Measurements from ENCODE around the gene RPS6KA2.

The RPS6KA2 gene

DNA sequence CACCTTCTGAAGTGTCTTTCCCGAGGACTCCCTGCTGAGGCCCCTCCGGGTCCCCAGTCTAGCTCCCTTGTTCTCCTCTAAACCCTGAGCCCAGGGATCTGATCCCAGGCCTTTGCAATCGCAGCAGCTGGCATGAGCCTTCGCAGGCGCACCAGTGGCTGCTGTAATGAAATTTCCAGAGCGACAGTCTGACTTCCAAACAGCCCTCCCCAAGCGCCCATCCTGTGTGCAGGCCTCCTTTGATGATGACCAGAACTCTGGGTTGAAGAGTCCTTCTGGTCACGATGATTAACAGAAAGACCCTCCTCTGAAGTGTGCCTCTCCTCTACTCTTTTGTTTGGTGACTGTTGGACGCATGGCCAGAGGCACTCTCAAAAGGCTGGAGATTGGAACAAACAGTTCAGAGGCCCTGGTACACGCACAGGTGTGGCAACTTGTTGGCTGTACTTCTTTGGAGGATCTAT, 155.2 kb downstream of the RPS6KA2 start:
- H3K4me3 Mint-ChIP-seq = no peak overlapping the region
- H3K36me3 Mint-ChIP-seq (ENCODE audit: low read depth) = no peaks in the 10 kb centered on the region
- H3K27me3 Mint-ChIP-seq (ENCODE audit: low read depth) = peaks cover 6% of the 10 kb centered on the region
- H3K27ac Mint-ChIP-seq = no peak overlapping the region
- no peaks in the 10 kb centered on the region for H3K9me3 Mint-ChIP-seq
- H3K4me1 Mint-ChIP-seq (ENCODE audit: low read depth) = no peaks in the 10 kb centered on the region

DNA sequence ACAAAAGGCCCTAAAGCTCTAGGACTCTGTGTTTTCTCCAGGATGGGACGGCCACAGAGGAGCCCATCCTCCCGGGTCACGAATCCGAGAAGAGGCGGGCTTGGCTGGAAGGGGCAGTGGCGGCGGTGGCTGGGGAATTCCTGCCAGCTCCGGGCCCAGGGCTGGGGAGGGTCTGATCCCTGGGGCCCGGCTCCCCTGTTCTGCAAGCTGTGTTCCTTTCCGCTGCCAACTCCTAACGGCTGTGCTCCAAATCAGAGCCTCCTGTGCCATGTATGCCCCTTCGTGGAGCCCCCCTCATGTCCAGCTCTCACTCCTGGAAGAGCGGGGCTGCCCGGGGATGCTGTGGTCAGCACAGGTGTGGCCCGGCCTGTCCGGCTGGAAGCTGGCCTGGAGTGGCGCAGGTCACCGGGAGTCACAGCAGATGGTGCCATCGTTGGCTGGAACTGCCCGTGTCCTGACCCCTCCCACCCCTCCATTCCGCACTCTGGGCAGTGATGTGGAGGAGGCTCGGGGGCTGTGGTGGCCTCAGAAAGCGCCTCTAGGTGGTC, 156.1 kb downstream of the RPS6KA2 start:
- no peak overlapping the region for H3K4me3 Mint-ChIP-seq
- H3K27ac Mint-ChIP-seq = no peak overlapping the region
- no peaks in the 10 kb centered on the region for H3K9me3 Mint-ChIP-seq

DNA sequence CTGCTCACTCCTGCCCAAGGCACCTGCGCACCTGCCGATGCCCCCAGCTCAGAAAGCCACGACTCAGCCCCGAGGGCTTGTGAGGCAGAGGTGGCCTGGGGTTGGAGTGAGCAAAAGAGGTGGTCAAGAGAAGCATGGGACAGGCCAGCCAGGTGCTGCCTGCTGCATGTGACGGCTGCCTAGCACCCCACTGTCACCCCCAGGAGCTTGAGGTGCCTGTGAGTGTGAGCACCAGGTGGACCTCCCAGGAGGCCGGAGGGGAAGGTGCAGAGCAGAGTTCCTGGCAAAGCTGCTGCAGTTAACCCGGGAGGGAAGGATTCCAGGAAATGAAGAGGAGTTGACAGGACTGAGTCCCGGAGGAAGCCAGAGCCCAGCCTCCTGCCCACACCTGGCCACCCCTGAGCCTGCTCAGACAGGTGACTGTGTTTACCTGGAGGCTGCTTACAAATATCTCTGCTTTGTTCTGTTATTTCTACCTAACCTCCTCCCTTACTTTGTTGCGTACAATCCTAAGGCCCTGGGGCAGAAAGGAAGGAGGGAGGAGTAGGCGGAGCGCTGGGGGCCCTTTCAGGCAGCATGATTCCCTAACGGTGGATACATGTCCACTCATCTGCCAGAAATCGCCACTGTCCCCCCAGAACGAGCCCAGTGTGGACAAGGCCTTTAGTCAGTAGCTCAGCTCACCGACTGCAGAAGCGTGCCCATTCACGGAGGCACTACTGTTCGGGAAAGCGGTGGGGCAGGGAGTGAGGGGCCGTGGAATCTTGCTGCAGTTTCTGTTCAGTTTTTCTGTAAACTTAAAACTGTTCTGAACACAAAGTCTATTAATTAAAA, 156.8 kb downstream of the RPS6KA2 start:
- no peaks in the 10 kb centered on the region for H3K4me1 Mint-ChIP-seq (ENCODE audit: low read depth)
- H3K36me3 Mint-ChIP-seq (ENCODE audit: low read depth) = no peaks in the 10 kb centered on the region
- no peak overlapping the region for H3K4me3 Mint-ChIP-seq
- H3K27ac Mint-ChIP-seq = no peak overlapping the region
- peaks cover 6% of the 10 kb centered on the region for H3K27me3 Mint-ChIP-seq (ENCODE audit: low read depth)
- no peaks in the 10 kb centered on the region for H3K9me3 Mint-ChIP-seq

More for the DNA sequence above, 156.1 kb downstream of the RPS6KA2 start:
- H3K4me1 Mint-ChIP-seq (ENCODE audit: low read depth) = no peaks in the 10 kb centered on the region
- no peaks in the 10 kb centered on the region for H3K36me3 Mint-ChIP-seq (ENCODE audit: low read depth)
- H3K27me3 Mint-ChIP-seq (ENCODE audit: low read depth) = peaks cover 6% of the 10 kb centered on the region

DNA sequence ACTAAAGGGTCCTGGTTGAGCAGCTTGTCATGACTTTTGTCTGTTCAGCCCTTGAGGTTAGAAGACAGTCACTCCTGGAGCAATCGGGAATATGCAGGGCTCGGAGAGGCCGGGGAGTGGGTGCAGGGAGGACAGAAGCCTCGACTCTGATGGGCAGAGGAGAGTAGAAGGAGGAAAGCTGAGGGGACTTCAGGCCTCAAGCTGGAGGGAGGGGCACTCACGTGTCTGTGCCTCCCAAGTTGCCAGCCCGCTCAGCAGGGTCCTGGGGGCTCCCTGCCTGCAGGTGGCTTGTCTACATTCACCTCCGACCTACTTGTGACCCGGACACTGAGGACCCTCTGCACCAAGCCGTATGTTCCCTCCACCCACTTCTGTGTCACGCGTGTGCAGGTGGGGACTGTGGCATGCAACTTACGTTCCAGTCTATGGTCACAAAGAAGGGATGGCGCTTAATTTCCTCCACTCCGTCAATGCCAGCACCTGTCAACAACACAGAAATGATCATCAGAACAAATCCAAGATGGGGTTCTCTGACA, 157.6 kb downstream of the RPS6KA2 start:
- Mint-ChIP-seq H3K36me3 (ENCODE audit: low read depth) (no peaks in the 10 kb centered on the region), H3K27me3 (ENCODE audit: low read depth) (peaks cover 6% of the 10 kb centered on the region), H3K9me3 (no peaks in the 10 kb centered on the region), H3K4me3 (no peak overlapping the region), H3K27ac (no peak overlapping the region), H3K4me1 (ENCODE audit: low read depth) (no peaks in the 10 kb centered on the region)

DNA sequence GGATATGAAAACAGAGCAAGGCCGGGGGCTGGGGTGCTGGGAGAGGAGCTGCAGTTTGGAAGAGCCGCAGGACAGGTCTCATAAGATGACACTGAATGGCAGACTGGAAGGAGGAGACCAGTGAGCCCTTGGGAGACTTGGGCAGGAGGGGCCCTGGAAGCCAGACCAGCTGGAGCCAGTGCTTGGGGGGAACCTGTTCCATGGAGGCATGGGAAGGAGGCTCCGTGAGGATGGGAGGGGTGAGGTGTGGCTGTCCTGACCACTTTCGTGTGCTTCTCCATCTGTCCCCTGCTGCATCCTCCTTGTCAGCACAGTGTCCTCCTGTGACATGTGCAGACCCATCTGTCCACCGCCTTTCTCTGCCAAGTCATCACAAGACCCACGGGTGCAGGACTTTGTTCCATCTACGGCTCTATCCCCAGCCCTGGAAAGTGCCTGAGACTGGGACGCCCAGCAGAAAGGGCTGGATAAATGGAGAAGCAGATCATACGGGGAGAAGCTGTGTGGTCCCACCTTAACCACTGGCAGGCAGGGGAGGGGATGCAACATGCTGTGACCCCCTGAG, 159.5 kb downstream of the RPS6KA2 start:
- Mint-ChIP-seq H3K36me3 (ENCODE audit: low read depth) (no peaks in the 10 kb centered on the region), H3K27ac (no peak overlapping the region), H3K4me1 (ENCODE audit: low read depth) (no peaks in the 10 kb centered on the region), H3K27me3 (ENCODE audit: low read depth) (peaks cover 4% of the 10 kb centered on the region), H3K9me3 (no peaks in the 10 kb centered on the region), H3K4me3 (no peak overlapping the region)

DNA sequence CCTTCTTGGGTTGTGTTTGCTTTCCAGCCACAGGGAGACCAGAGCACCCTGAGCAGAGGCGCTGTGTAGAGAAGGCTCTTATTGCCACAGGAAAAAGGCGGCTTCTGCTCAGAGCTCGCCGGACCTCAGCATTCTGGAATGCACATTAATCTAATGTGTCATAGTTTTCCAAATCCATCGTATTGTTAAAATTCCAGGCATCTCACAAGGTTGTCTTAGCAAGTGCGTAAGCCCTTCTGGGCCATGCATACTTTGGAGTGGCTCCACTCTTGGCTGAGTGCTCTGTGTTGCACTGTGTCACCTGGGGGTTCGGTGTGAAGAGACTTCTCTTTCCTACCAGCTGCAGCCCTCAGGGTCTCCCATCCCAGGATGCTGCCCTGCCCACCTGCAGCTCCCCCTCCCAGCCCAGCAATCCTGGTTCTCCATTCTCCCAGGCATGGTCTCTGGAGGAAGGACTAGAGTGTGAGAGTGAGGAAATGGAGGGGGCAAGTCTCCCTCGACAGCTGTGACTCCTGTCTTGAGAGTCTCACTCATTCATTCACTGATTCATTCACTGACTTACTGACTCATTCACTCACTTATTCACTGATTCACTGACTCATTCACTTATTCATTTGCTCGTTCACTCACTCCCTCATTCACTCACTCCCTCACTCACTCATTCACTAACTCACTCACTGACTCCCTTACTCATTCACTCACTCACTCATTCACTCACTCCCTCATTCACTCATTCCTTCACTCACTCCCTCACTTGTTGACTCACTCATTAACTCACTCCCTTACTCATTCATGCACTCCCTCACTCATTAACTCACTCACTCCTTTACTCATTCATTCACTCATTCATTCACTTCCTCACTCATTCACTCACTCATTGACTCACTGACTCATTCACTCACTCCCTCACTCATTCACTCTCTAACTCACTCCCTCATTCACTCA, 160.6 kb downstream of the RPS6KA2 start:
- no peaks in the 10 kb centered on the region for H3K27me3 Mint-ChIP-seq (ENCODE audit: low read depth)
- H3K36me3 Mint-ChIP-seq (ENCODE audit: low read depth) = no peaks in the 10 kb centered on the region
- H3K9me3 Mint-ChIP-seq = no peaks in the 10 kb centered on the region
- no peak overlapping the region for H3K4me3 Mint-ChIP-seq
- H3K4me1 Mint-ChIP-seq (ENCODE audit: low read depth) = no peaks in the 10 kb centered on the region
- no peak overlapping the region for H3K27ac Mint-ChIP-seq

DNA sequence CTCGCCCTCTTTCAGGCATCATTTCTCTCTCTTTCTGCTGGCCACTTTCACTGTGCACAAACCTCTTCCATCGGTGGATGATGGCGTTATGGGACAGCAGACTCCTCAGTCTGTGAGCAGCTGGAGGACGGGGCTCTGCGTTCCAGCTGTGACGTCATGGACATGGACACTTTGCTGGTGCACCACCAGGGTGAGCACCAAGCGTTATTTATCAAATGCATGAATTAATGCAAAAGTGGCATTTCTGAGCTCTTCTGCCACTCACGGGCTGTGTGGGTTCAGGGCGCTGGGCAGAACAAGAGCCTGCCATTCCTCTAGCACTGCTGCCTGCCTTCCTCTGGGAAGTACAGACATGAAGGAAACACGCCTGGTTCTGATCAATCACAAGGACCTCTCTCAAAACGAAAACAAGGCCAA, 161.4 kb downstream of the RPS6KA2 start:
- Mint-ChIP-seq H3K36me3 (ENCODE audit: low read depth) (no peaks in the 10 kb centered on the region), H3K27me3 (ENCODE audit: low read depth) (no peaks in the 10 kb centered on the region), H3K9me3 (no peaks in the 10 kb centered on the region), H3K4me1 (ENCODE audit: low read depth) (no peaks in the 10 kb centered on the region), H3K4me3 (no peak overlapping the region), H3K27ac (no peak overlapping the region)

DNA sequence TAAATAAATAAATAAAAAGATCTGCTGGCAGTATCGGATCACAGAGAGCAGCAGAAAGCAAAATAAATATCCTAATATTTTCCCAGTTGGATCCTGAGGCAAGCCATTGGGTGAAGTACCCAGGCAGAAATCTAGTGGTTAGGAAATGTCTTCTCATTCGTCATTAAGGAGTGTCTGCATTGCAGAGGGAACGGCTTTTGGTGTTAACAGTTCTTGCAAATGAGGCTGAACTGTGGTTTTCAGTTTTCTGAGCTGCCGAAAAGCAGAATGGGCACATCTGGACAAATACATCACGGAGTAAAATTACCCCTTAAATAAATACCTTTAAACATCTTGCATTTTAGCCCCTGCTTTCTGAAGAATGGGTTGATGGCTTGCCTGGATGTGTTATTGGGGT, 162.1 kb downstream of the RPS6KA2 start:
- no peaks in the 10 kb centered on the region for H3K27me3 Mint-ChIP-seq (ENCODE audit: low read depth)
- no peaks in the 10 kb centered on the region for H3K4me1 Mint-ChIP-seq (ENCODE audit: low read depth)
- H3K36me3 Mint-ChIP-seq (ENCODE audit: low read depth) = no peaks in the 10 kb centered on the region
- H3K27ac Mint-ChIP-seq = no peak overlapping the region
- no peaks in the 10 kb centered on the region for H3K9me3 Mint-ChIP-seq
- no peak overlapping the region for H3K4me3 Mint-ChIP-seq

DNA sequence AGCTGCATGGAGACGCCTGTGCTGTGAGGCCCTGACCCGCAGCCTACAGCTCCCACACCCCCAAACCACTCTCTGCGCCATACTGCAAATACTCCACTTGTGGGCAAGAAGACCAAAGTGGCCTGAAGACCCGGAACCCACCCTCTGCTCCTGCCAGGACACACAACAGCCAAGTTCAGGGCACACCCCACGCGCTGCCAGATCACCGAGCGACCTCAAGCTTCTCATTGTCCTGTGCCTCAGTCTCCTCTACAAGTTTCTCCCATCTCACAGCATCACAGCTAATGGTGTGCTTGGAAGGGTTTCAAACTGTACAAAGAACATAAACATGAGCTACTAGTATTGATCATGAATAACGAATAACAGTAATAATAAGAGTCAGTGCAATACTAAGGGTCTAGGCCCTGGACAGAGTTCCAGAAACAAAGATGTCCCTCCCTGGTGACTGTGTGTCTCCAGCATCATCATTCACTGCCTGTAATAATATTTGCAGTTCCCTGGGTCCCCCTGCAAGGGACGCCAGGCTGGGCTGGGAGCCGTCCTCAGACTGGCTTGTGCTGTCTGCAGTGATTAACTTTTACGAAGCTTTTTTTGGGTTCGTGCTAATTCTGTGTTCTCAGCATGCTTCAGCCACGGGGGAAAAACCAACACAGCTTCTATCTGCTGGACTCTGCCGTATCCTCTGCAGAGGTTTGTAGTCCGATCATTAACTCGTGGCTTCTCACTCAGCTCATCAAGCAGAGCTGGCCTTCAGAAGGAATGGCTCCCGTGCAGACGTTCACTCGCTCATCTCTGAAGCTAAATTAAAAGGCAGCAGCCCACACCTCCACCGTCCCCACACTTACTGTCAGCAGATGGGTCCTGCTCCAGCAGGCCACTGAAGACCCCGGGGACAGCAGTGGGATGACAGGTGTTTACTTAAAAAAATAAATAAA, 162.7 kb downstream of the RPS6KA2 start:
- no peaks in the 10 kb centered on the region for H3K36me3 Mint-ChIP-seq (ENCODE audit: low read depth)
- no peaks in the 10 kb centered on the region for H3K9me3 Mint-ChIP-seq
- H3K27ac Mint-ChIP-seq = no peak overlapping the region
- H3K4me1 Mint-ChIP-seq (ENCODE audit: low read depth) = no peaks in the 10 kb centered on the region
- H3K4me3 Mint-ChIP-seq = no peak overlapping the region
- H3K27me3 Mint-ChIP-seq (ENCODE audit: low read depth) = no peaks in the 10 kb centered on the region

DNA sequence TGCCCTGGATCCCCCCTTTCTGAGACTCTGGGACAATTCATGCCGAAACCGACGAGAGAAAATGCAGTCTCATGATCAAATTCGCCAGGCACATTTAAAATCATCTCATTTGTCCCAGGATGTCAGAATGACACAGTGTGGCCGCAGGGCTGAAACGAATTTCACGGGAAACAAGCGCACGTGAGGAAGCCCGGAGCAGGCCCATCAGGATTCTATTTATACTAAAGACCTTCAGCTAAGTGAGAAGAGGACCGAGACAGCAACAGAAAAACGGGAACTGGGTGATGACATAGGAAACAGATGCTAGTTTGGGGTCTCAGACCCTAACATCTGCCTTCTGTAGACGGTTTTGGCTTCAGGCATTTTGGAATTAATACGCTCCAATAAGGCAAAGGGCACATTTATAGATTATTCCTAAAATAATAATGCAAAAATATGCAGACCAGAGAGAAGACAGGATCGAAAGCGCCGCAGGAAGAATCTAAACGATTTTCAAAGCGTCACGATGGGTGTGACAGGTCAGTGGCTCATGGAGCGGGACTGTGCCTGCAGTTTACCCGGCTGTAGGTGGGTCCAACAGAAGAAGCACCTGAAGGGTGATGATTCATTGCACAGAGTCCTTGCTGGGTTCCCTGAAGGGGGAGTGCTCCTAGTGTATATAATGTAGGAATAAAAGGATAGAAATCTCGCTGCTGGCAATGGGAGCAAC, 163.5 kb downstream of the RPS6KA2 start:
- Mint-ChIP-seq H3K4me3 (no peak overlapping the region), H3K9me3 (no peaks in the 10 kb centered on the region), H3K36me3 (ENCODE audit: low read depth) (no peaks in the 10 kb centered on the region)

DNA sequence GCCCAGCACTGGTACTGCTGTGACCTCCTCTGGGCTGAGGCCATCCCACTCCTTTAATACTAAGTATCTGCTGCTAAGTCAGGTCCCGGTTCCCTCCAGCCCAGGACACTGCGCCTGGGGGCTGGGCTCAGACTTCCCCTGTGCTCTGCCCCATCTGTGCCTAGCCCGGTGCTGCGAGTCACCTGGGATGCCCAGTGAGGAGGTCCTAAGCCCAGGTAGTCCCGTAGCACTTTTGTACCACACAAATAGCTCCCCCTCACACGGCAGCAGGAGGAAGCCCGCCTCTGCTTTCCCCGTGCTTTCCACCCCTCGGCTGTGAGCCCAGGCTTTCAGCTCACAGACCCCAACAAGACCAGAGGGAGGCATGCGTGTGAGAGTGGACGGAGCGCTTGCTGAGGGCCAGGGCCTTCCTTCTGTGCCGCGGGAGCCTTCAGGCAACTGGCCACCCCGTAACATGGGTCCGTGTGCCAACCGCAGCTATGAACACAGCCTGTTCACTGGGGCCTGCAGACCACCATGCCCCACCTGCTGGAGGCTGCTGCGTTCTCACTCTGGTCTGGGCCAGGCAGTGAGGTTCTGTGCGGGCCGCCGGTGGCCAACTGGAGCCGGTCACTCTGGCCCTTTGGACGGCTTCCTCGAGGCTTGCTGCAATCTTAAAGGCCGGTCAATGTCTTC, 164.5 kb downstream of the RPS6KA2 start:
- H3K4me1 Mint-ChIP-seq (ENCODE audit: low read depth) = no peaks in the 10 kb centered on the region
- H3K27ac Mint-ChIP-seq = no peak overlapping the region
- peaks cover 6% of the 10 kb centered on the region for H3K9me3 Mint-ChIP-seq
- no peak overlapping the region for H3K4me3 Mint-ChIP-seq
- peaks cover 3% of the 10 kb centered on the region for H3K36me3 Mint-ChIP-seq (ENCODE audit: low read depth)
- H3K27me3 Mint-ChIP-seq (ENCODE audit: low read depth) = no peaks in the 10 kb centered on the region

More for the DNA sequence above, 163.5 kb downstream of the RPS6KA2 start:
- H3K27me3 Mint-ChIP-seq (ENCODE audit: low read depth) = no peaks in the 10 kb centered on the region
- no peak overlapping the region for H3K27ac Mint-ChIP-seq
- H3K4me1 Mint-ChIP-seq (ENCODE audit: low read depth) = no peaks in the 10 kb centered on the region

DNA sequence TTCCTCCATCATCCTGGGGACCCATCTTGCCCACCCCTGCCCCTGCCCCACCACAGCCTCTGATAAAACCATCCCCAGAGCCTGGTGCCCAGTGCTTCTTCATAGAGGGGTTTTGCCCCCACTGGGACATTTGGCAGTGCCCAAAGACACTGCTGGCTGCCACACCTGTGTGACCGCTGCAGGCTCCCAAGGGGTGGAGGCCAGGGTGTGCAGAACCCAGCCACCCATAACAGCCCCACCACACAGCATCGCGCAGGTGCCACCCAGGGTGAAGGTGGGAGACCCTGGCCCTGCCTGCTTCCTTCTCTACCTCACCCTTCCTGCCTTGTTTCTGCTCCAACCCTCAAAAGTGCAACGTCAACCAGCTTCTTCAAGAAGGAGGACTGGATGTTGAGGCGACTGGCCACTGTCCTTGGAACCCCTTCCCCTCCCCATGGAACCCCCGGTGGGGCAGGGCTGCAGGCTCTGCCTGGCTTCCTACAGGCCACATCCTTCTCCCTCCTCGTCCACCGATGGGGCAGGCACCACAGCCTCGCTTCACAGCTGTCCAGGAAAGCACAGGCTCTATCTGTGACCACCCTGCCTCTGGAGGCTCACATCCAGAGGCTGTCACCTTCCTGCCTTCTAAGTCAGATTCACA, 165.1 kb downstream of the RPS6KA2 start:
- no peaks in the 10 kb centered on the region for H3K27me3 Mint-ChIP-seq (ENCODE audit: low read depth)
- H3K27ac Mint-ChIP-seq = no peak overlapping the region
- peaks cover 6% of the 10 kb centered on the region for H3K9me3 Mint-ChIP-seq
- no peaks in the 10 kb centered on the region for H3K4me1 Mint-ChIP-seq (ENCODE audit: low read depth)
- peaks cover 3% of the 10 kb centered on the region for H3K36me3 Mint-ChIP-seq (ENCODE audit: low read depth)
- no peak overlapping the region for H3K4me3 Mint-ChIP-seq
